ENCODE results near the gene FRA10AC1. TPM values are rescaled to one million over a fixed set of nuclear protein-coding genes. Genes with fewer than 3 reads are reported as not detected.

FRA10AC1 gene, protein sequence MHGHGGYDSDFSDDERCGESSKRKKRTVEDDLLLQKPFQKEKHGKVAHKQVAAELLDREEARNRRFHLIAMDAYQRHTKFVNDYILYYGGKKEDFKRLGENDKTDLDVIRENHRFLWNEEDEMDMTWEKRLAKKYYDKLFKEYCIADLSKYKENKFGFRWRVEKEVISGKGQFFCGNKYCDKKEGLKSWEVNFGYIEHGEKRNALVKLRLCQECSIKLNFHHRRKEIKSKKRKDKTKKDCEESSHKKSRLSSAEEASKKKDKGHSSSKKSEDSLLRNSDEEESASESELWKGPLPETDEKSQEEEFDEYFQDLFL
- 1.8 and 2.9 TPM in 2 replicates for total RNA-seq (2014; rRNA removed; shearing (Covaris generic))

DNA sequence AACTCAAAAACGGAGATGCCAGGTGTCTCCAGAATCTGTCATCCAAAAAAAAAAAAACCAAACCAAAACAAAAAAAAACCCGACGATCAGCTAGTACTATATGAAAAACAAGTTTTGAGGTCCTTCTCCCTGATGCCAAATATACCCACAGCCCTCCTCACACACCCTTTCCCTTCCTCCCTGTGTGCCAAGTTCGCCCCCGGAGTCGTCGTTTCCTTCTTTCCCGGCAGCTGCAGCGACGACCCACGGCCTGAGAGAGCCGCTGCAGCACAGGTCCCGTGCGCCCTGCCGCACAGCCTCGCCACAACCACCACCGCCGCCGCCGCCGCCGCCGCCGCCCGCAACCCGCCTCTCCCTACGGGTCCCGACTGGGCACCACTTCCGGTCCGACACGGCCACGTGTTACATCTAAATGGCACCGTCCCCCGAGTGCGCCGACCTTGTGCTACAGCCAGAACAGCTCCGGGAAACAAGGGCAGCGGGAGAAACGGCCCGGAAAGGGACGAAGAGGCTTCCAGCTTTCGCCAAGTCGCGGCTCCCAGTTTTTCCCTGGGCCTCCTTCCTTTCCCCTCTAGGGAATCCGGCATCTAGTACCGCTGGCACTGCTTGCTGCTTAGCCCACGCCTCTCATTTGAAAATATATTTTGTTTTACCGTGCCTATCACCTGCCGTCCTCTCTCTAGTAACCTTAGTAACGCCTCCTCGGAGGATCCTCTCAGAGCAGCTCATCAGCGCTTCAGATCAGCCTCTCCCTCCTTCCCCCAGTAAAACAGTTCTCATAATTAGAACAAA lies at the start of gene FRA10AC1:
TSS of gene FRA10AC1 (minus strand) at position 383 of the 792 bp plus-strand sequence. CDS start 2,486 bp downstream, outside the sequence.
- peak; percentile 88 for DNase-seq (ENCODE audit: low spot score)

DNA sequence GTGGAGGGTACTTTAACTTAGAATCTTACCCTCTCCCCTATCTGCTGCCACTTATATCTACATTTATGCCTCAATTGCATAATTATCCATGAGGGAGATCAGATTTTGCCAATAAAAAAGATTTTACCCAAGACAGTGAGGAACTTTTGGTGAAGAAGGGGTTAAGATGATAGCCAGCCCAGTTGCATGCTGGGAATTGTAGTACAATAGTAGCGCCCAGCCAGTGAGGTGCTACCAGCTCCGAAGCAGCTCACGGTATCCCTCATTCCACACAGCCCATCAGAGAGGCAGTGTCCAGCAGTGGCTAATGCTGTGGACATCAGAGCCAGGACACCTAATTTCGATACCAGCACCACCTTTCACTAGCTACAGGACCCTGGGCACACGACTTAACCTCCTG lies 49.4 kb upstream of the FRA10AC1 start:
- DNase-seq (ENCODE audit: low spot score), result peak; percentile 33

DNA sequence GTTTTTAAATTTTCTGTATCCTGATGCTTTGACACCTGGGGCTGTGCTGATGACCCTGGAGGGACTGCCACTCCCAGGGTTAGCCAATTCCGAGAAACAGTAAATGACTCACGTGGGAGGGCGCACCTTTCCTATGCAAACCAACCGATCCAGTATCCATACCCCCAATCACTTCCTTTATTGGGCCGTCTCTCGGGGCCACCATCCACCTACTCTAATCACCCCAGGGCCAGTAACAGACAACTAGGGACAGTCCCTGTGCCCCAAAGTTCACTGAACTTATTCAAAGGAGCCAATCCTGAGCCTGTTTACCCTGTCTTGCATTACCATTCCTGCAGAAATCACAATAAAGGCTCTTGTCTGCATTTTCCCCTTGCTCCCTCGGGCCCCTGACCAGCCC lies 48.7 kb upstream of the FRA10AC1 start:
- no peak for DNase-seq (ENCODE audit: low spot score)

DNA sequence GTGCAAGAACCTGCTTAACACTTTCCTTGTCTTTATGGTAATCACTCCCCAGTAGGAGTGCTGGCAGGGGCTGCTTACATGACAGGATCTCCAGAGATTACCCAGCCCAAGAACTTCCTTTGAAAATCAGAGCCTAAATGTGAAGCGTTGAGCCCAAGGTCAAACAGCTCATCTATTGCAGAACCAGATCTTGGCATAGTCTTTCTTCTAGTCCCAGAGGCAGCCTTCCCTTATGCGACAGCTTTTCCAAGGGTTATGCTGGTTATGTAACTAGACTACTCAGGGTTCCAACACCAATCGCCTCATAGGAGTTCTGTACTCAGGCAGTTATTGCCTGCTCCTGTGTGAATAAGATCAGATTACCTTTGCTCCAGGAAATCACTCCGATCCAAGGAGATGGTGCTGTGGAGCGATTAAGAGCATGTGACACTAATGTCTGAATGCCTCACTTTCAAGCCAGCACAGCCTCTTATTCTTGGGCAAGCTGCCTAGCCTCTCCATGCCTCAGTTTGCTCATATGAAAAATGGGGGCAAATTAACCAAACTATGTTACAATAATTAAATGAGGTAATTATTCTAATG lies 46.9 kb upstream of the FRA10AC1 start:
- no peak for DNase-seq (ENCODE audit: low spot score)

DNA sequence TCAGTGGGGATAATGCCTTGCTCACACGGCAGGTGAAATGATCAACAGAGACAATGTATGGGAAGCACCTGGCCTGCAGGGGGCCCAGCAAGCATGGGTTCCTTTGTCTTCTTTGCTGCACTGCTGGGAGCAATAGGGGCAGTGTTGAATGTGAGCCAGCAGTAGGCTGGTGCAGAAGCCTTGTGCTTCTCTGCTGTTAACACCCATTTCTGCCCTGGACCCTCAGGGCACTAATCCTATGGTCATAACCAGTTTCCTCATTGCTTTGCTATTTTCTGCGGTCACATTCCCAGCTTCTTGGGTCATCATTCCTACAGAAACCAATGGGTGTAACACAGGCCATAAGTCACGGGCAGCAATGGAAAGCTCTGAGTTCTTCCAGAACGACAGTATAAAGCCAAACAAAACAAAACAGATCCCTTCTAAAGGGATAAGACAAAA lies 44.5 kb upstream of the FRA10AC1 start:
- peak; percentile 54 for DNase-seq (ENCODE audit: low spot score)

DNA sequence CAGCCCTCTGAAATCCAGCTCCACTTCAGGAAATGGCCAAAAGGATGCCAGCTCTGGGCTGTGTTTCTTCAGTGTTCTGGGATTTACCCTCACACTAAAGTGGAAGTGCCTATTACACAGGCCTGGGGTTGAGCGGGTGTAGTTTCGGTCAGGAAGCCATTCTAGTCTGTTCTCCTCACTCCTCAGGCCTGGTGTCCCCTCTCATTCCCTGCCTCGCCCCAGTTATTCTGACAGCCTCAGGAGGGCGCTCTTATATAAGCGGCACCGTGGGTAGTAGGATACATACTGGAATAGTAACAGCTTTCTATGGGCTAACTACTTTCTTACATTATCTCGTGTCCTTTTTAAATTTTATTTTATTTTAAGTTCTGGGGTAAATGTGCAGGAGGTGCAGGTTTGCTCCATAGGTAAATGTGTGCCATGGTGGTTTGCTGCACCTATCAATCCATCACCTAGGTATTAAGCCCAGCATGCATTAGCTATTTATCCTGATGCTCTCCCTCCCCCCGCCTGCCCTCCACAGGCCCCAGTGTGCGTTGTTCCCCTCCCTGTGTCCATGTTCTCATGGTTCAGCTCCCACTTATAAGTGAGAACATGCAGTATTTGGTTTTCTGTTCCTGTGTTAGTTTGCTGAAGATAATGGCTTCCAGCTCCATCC lies 43.1 kb upstream of the FRA10AC1 start:
- peak; percentile 9 for DNase-seq (ENCODE audit: low spot score)

DNA sequence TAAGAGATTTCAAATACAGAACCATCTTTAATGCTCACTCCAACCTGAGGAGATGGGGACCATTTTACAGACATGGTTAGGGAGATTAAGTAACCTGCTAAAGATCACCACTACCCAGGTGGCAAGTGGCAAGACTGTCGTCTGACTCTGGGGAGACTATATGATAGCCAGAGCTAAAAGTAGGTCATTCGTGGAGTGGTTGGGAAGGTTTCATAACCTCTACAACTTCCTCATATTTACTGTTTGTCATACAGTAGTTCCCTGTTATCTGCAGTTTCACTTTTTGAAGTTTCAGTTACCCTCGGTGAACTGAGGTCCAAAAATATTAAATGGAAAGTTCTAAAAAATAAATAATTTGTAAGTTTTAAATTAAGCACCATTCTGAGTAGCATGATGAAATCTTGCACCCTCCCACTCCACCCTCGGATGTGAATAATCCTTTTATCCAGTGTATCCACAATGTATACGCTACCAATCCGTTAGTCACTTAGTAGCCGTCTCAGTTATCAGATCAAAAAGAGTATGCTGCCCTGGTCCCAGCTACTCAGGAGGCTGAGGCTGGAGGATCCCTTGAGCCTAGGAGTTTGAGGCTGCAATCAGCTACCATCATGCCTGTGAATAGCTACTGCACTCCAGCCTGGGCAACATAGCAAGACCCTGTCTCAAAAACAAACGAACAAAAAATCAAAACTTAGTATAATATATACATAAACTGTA lies 40.4 kb upstream of the FRA10AC1 start:
- DNase-seq (ENCODE audit: low spot score), result no peak

DNA sequence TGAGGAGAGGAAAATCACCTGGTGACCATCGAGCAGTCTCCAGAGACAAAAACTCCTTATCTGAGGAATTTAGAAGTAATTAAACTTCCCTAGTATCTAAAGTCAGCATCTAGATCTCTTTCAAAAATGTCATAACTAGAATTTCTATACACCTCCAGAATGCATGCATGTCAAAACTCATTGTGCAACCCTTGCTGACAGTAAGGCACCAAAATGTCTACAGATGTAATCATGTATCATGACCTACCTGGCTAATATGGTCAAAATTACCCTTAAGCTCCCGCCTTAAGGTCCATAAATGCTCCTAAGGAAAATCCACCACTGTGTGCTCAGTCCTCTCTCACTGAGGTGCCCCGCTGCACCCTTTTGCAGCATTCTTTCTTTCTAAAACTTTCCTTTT lies 39.0 kb upstream of the FRA10AC1 start:
- DNase-seq (ENCODE audit: low spot score), result no peak

DNA sequence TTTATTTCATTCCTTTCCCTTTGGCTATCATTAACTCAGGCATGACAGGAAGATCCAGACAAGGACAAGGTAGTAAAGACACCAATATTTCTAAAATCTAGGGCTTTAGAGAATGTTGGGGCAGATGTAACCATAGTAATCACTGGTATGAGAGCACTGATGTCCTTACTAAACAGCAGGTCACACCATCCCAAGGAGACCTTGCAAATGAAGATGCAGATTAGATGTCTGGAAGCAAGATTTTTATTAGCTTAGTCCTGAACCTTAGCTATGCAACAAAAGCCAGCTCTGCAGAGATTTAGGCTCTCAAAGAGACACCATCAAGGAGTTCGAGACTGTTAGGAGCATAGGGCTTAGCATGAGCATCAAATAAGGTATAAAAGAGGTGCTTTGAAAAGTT lies 23.6 kb upstream of the FRA10AC1 start:
- DNase-seq (ENCODE audit: low spot score), result no peak

DNA sequence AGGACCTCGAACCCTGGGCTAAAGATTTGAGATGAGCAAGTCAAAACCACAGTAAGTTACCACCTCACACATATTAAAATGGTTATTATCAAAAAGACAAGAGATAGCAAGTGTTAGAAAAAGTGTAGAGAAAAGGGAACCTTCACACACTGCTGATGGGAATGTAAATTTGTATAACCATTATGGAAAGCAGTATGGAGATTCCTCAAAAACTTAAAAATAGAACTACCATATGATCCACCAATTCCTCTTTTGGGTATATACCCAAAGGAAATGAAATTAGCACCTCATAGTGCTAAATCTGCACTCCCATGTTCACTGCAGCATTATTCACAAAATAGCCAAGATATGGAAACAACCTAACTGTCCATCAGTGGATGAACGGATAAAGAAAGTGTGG lies 20.8 kb upstream of the FRA10AC1 start:
- no peak for DNase-seq (ENCODE audit: low spot score)

DNA sequence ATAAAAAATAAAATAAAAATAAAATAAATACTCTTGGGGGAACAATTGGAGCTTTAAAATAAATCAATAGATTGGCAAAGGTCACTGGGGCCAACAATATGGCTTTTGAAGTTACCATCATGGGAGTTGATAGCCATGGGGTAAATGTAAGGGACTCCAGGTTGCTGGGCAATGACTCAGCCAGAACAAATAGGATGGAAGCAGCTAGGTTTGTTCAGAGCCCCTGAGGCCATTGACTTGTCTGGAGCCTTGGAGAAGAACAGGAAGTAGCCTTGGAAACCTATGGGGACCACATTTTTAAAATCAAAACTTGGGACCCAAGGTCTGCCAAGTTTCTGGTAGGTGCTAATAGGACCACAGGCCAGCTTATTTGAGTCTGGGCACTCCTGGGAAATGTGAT lies 20.2 kb upstream of the FRA10AC1 start:
- DNase-seq (ENCODE audit: low spot score), result no peak

DNA sequence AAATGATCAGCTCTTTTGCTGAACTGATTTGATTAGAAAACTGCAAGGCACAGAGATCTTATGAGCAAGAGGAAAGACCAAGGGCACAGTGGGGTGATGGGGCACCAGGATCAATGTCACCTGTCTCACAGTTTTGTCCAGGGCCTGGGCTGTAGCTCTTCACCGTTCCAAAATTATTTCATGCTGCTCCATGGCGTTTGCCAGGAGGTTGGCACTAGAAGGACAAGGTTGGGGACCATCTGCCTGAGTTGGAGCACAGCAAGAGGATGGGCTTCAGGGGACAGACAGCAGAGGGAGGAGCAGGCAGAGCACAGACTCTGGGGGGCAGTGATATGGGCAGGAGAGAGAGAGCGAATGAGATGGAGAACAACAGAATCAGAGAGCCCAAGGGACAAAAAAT lies 17.5 kb upstream of the FRA10AC1 start:
- no peak for DNase-seq (ENCODE audit: low spot score)

DNA sequence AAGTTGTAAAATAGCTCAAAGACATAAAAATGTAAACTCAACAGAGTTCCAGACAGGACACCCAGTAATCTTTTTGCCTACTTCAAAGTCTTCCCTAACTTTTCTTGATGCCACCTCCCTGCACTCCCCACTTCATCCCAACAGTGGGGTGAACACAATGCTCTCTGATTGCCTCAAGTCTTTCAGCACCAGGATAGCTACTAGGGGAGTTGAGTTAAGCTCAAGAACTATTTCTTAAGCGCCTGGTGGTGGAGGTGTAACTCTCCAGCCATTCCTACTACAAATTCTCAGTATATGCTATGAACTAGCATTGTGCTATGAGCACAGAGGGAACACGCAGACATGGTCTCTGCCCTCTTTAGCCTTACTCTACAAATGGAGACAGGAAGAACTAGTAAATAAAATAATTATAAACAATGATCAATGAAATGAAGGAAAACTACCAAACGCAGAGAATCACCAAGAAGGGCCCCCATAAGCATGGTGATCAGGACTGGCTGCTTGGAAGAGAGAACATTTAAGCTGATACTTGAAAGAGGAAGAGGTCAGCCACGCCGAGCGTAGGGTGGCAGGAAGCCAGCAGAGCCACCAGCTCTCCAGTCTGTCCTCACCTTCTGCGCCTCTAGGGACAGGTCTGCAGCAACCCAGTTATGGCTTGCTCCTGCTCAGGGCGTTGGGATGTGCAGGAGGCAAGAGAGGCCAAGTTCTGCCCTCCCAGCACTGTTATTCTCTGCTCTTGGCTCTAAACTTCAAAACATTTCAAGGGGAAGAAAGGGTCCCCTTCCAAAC lies 16.7 kb upstream of the FRA10AC1 start:
- DNase-seq (ENCODE audit: low spot score), result no peak

DNA sequence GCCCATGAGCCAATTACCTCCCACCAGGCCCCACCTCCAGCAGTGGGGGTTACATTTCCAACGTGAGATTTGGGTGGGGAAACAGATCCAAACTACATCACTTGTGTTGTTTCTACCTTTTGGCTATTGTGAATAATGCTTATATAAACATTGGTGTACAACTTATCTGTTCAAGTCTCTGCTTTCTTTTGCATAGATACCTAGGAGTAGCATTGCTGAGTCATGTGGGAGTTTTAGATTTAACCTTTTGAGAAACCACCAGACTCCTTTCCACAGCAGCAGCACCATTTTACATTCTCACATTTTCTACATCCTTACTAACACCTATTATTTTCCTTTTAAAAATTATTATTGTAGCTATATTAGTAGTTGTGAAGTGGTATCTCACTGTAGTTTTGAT lies 14.4 kb upstream of the FRA10AC1 start:
- DNase-seq (ENCODE audit: low spot score), result no peak

DNA sequence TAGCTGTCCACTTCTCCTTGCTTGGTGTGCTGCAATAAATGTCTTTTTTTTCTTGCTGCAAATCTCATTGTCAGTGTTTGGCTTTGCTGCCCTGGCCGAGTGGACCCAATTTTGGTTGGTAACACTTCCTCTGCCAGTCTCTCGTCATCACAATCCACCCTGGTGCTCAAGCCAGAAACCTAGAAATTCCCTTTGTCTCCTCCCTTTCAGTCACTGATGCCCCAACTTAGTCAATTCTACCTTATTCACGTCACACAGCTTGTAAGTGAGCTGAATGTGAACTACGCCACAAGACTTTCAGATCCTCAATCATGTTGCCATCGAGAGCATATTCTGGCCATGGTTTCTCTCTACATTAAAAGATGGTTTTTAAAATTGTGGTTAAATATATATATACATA lies 13.0 kb upstream of the FRA10AC1 start:
- DNase-seq (ENCODE audit: low spot score), result no peak

DNA sequence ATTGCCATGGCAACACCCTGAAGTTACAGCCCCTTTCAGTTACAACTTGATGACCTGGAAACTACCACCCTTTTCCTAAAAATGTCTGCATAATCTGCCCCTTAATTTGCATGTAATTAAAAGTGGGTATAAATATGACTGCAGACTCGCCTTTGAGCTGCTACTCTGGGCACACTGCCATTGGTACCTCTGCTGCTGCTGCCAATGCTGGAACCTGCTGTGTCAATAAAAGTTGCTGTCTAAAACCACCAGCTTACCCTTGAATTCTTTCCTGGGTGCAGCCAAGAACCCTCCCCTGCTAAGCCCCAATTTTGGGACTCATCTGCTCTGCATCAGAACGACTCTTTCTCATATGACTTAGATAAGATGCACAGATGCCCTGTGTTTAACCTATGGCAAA lies 10.2 kb upstream of the FRA10AC1 start:
- no peak for DNase-seq (ENCODE audit: low spot score)

DNA sequence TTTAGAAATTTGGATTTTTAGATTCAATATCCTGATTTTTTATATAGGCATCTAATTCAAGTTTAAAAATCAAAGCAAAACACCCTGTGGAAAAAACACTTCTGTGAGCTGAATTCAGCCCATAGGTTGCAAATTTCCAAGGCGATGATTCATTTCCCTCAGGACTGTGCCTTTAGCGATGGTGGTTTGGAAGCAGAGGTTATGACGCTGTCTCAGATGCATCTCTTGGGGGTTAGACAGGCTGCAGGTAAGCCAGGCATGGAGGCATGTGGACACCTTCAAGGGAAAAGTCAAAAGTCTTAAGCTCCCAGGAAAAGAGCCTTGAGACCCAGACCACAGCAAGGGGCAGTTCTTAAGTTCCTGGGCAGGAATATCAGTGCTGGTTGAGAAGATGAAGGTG lies 9.5 kb upstream of the FRA10AC1 start:
- no peak for DNase-seq (ENCODE audit: low spot score)

DNA sequence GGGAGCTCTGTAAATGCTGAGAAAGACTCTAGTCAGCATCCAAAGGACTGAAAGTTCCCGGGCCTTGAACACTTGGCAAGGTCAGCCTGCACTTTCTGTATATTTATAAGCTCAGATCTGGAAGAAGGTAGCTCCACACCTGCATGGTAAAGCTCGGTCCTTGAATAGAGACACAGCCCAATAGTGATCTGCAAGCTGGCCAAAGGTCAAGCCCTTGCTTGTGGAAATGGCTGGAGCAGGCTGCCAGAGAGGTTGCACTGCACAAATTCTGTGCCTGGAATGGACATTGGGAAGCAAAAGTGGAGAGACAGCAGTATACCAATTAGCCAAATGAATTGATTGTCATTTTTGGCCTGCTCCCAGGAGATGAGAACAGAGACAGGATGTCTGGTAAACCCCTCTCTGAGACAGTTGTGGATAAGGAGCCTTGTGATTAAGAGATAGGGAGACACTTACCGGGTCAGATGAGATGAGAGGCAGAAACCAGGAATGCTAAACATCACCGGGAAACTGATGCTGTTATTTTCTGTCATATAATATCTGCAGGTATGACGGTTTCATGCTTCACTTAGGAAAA lies 8.0 kb upstream of the FRA10AC1 start:
- DNase-seq (ENCODE audit: low spot score), result no peak

DNA sequence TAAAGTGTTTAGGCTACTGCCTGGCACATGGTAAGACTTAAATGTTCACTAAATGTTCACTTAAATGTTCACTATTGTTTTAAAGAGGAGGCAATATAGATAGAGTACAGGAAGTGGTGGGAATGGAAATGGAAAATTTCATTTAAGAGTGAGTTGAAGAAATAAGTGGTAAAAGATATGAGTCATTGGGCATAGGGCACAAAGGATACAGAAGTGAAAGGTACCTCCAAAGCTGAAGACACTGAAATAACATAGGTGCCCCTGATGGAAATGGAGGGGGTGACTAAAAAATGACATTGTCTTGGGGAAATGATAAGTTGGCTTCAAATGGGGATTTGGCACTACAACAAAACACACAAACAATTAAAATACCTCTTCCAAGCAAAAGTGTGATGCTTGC lies 5.2 kb upstream of the FRA10AC1 start:
- no peak for DNase-seq (ENCODE audit: low spot score)

DNA sequence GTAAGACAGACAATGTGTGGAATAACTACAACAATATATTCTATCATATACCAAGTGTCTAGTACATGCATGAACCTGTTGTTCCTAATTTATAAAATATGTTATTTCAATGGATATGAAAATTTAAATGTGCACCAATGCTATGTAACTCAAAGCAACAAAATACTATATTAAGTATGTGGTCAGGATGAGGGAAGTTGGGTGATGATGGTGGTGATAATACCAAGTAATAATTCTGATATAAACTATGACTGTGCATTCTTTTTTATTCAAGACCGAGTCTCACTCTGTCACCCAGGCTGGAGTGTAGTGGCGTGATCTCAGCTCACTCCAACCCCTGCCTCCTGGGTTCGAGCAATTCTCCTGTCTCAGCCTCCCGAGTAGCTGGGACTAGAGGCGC lies 2.1 kb upstream of the FRA10AC1 start:
- DNase-seq (ENCODE audit: low spot score), result no peak
